HFFc6 (cell line): ENCODE data around the gene SLC25A23. TPM values are rescaled to one million over a fixed set of nuclear protein-coding genes. Genes with fewer than 3 reads are reported as not detected.

ENCODE experiments used
- DNase-seq: peaks from one replicate; pipeline ENCODE4 v3.0.0-alpha.2; 2018
- H3K27ac Mint-ChIP-seq: 2 replicates; pipeline ENCODE4 v1.8.0; 2020; ENCODE audit warnings: mild to moderate bottlenecking, mixed read lengths
- H3K27me3 Mint-ChIP-seq: 2 replicates; pipeline ENCODE4 v1.8.0; 2021; ENCODE audit warnings: mild to moderate bottlenecking, moderate library complexity, mixed read lengths; ENCODE audit not compliant: insufficient read depth
- H3K36me3 Mint-ChIP-seq: 2 replicates; pipeline ENCODE4 v1.8.0; 2021; ENCODE audit warnings: low read depth, mixed read lengths
- H3K4me1 Mint-ChIP-seq: 2 replicates; pipeline ENCODE4 v1.8.0; 2020; ENCODE audit warnings: low read depth, mixed read lengths
- H3K4me3 Mint-ChIP-seq: 2 replicates; pipeline ENCODE4 v1.8.0; 2020; ENCODE audit warnings: mild to moderate bottlenecking, moderate library complexity, mixed read lengths
- H3K9me3 Mint-ChIP-seq: 2 replicates; pipeline ENCODE4 v1.8.0; 2020; ENCODE audit warnings: mild to moderate bottlenecking, mixed read lengths
- total RNA-seq, 6 experiments: library from RNA; stranded (reverse); fragmentation: NEBNext Ultra II Directional; extraction: Animal tissue kit (Norgen Biotek cat#: 25700); gene quantifications; 2 replicates in 1 of 6; 3 replicates in 5 of 6; pipeline ENCODE4 v1.2.3, GENCODE V29; 2021
- TF ChIP-seq, protein P1 (sequence below): fragments of 200-600 bp; sonication (generic); IDR thresholded peaks from 2 replicates; pipeline ENCODE4 v1.5.0; 2021; ENCODE audit warnings: antibody characterized with exemption, mild to moderate bottlenecking

SLC25A23 gene
- total RNA-seq, 6 experiments from 2014 or later = 15.4 to 25.3 (median 16.8) TPM

DNA sequence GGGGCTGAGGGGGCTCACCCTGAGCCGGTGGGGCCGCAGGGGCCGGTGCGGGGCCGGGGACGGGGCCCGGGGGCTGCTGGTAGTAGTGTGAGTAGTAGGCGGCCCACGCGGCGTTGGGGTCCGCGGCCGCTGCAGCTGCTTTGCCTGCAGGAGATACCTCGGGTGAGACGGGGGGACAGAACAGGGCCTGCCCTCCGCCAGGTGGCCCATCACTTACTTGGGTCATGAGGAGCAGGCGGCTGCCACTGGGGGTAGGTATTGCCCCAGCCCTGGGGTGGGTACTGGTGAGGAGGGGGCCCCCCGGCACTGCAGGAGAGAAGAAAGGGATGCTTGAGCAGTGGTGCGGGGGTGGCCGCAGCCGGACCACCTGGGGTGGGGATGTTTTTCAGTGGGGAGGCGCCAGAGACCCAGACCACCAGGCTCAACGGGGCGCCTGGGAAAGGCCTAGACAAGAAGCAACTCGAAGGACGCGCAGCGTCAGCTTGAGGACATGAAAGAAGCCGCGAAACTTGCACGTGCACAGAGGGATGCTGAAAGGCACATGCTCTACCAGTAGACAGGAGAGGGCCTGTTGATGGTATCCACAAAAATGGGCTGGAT, 43.9 kb downstream of the SLC25A23 start:
- H3K36me3 Mint-ChIP-seq = peaks cover 8% of the 10 kb centered on the region
- H3K27me3 Mint-ChIP-seq = no peaks in the 10 kb centered on the region
- no peak overlapping the region for H3K27ac Mint-ChIP-seq
- TF ChIP-seq, protein P1, sequence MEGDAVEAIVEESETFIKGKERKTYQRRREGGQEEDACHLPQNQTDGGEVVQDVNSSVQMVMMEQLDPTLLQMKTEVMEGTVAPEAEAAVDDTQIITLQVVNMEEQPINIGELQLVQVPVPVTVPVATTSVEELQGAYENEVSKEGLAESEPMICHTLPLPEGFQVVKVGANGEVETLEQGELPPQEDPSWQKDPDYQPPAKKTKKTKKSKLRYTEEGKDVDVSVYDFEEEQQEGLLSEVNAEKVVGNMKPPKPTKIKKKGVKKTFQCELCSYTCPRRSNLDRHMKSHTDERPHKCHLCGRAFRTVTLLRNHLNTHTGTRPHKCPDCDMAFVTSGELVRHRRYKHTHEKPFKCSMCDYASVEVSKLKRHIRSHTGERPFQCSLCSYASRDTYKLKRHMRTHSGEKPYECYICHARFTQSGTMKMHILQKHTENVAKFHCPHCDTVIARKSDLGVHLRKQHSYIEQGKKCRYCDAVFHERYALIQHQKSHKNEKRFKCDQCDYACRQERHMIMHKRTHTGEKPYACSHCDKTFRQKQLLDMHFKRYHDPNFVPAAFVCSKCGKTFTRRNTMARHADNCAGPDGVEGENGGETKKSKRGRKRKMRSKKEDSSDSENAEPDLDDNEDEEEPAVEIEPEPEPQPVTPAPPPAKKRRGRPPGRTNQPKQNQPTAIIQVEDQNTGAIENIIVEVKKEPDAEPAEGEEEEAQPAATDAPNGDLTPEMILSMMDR = no peak
- no peaks in the 10 kb centered on the region for H3K9me3 Mint-ChIP-seq
- no peak overlapping the region for H3K4me3 Mint-ChIP-seq
- H3K4me1 Mint-ChIP-seq = no peaks in the 10 kb centered on the region; the same call in 1 of the 2 replicates
- DNase-seq = no peak

- DNase-seq = no peak
- H3K36me3 Mint-ChIP-seq = peaks cover 2% of the 10 kb centered on the region; the same call in 1 of the 2 replicates
- H3K4me1 Mint-ChIP-seq = no peaks in the 10 kb centered on the region
- TF ChIP-seq, protein P1 = no peak
- H3K4me3 Mint-ChIP-seq = no peak overlapping the region
- no peaks in the 10 kb centered on the region for H3K27me3 Mint-ChIP-seq
- no peak overlapping the region for H3K27ac Mint-ChIP-seq
- H3K9me3 Mint-ChIP-seq = no peaks in the 10 kb centered on the region
Measured at GRCh38 chr19:6414793-6415590, 44.6 kb downstream of the SLC25A23 start.

DNA sequence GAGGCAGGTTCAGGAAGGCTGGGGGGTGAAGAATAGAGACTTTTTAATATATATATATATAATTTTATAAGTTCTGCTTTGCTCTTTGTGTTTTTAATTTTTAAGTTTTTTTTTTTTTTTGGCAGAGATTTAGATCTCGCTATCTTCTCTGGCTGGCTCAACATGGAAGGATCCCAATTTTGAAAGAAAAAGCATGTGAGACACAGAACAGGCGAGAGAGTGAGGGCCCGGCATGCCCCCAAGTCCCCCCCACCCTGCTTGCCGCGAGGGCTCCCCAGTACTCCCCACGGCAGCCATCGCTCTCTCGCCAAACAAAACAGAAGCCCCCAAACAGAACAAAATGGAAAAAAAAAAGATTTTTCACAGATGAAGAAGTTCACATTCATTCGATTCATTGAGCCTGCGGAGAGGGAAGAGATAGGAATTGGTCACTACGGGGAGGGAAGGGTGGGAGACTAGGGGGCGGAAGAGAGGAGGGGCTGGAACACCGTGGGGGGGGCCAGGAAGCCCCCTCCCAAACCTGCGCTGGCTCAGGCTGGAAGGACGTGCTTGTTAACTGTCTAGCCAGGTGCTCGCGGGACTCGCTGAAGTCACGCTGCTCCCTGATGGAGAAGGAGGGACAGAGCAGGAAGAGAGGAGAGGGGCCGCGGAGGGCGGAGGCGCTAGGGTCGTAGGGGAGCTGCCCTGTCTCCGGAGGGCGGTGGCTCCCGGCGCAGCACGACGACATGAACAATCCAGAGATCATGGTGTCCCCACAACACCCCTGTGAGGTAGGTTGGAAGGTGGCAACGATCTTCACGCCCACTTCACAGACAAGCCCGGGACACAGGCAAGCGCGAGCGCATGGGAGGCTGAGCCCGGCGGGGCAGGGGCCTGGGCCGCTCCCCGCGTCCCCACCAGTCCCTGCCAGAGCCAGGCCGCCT, 45.6 kb downstream of the SLC25A23 start:
- H3K27ac Mint-ChIP-seq = no peak overlapping the region
- H3K36me3 Mint-ChIP-seq = no peaks in the 10 kb centered on the region
- TF ChIP-seq, protein P1 = no peak
- no peaks in the 10 kb centered on the region for H3K9me3 Mint-ChIP-seq
- H3K4me3 Mint-ChIP-seq = no peak overlapping the region
- no peak for DNase-seq
- H3K27me3 Mint-ChIP-seq = no peaks in the 10 kb centered on the region
- no peaks in the 10 kb centered on the region for H3K4me1 Mint-ChIP-seq

- DNase-seq = no peak
- no peak overlapping the region for H3K4me3 Mint-ChIP-seq
- H3K9me3 Mint-ChIP-seq = no peaks in the 10 kb centered on the region
- no peaks in the 10 kb centered on the region for H3K27me3 Mint-ChIP-seq
- no peaks in the 10 kb centered on the region for H3K36me3 Mint-ChIP-seq
- TF ChIP-seq, protein P1 = no peak
- H3K4me1 Mint-ChIP-seq = no peaks in the 10 kb centered on the region
- no peak overlapping the region for H3K27ac Mint-ChIP-seq
Measured at GRCh38 chr19:6413291-6413690, 46.3 kb downstream of the SLC25A23 start.

DNA sequence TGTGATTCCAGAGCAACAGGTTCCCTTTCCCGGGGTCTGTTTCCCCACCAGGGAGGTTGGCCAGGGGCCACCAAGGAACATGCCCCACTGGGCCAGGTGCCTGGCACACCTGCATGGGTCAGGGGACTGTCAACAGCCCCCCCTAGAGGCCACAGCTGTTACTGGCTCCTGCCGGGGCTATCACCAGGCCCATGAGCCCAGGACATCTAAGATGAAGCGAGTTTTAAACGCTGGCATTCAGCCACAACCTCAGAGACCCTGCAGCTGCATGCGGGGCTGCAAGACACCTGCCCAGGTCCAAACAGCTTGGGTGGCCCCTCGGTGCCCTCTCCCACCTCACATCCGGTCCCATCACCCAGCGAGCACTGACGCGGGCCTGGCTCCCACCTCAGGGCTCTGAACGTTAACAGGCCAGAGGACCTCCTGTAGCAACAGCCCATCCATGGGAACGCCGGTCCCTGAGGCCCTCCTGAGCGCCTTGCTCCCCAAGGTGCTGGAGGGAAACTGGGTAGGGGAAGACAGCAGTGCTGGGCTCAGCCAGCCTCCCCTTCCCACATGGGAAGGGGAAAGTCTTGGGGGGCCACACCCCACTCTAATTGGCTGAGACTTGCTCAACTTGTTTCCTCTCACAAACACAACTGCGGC, 47.0 kb downstream of the SLC25A23 start:
- no peaks in the 10 kb centered on the region for H3K36me3 Mint-ChIP-seq
- TF ChIP-seq, protein P1 = peak; percentile 73
- no peak overlapping the region for H3K4me3 Mint-ChIP-seq
- H3K9me3 Mint-ChIP-seq = no peaks in the 10 kb centered on the region
- H3K4me1 Mint-ChIP-seq = no peaks in the 10 kb centered on the region
- H3K27ac Mint-ChIP-seq = no peak overlapping the region
- no peaks in the 10 kb centered on the region for H3K27me3 Mint-ChIP-seq
- DNase-seq = no peak
